WI38 (cell line): ENCODE data around the gene POLR3C.
"Not testable (repeated sequence)": the region's sequence is repeated elsewhere in the genome, so short reads cannot be mapped to it uniquely, and the experiment has no call there.

Source experiments
- H3K4me3 ChIP-seq: 2 replicates; pipeline ENCODE4 v1.5.1; 2011; ENCODE audit warnings: low read depth, mild to moderate bottlenecking, control low read depth, low read length
- TF ChIP-seq, protein P1 (sequence below): IDR thresholded peaks from 2 replicates; pipeline ENCODE4 v1.5.1; 2012; ENCODE audit warnings: low read depth, mild to moderate bottlenecking, control low read depth, low read length

Gene POLR3C

GRCh38 chr1:145786271-145786670 is 37.7 kb upstream of the POLR3C start:
- TF ChIP-seq, protein P1, sequence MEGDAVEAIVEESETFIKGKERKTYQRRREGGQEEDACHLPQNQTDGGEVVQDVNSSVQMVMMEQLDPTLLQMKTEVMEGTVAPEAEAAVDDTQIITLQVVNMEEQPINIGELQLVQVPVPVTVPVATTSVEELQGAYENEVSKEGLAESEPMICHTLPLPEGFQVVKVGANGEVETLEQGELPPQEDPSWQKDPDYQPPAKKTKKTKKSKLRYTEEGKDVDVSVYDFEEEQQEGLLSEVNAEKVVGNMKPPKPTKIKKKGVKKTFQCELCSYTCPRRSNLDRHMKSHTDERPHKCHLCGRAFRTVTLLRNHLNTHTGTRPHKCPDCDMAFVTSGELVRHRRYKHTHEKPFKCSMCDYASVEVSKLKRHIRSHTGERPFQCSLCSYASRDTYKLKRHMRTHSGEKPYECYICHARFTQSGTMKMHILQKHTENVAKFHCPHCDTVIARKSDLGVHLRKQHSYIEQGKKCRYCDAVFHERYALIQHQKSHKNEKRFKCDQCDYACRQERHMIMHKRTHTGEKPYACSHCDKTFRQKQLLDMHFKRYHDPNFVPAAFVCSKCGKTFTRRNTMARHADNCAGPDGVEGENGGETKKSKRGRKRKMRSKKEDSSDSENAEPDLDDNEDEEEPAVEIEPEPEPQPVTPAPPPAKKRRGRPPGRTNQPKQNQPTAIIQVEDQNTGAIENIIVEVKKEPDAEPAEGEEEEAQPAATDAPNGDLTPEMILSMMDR = no peak
- H3K4me3 ChIP-seq = no peak overlapping the region

DNA sequence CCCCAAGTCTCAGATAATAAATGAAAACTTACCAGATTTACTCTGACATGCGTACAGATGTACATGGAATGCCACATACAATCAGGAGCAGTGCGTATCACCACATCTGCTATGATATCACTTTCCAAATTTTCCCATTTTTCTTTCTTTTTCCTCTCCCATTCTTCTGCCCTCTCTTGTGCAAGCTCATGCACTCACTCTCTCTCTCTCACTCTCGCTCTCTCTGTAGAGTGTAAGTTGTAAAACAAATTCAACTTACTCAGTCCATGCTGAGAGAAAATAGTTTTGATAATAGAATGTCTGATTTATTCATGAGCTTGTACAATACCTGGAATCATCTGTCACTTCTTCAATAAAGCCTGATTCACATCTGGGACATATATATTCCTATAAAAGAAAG is 35.4 kb upstream of the POLR3C start:
- no peak overlapping the region for H3K4me3 ChIP-seq
- TF ChIP-seq, protein P1 = no peak

- H3K4me3 ChIP-seq = not testable (repeated sequence)
These were observed 32.1 kb upstream of the POLR3C start for GRCh38 chr1:145791860-145792259.

GRCh38 chr1:145792484-145792883 is 31.5 kb upstream of the POLR3C start:
- H3K4me3 ChIP-seq = no peak overlapping the region
- TF ChIP-seq, protein P1 = no peak

GRCh38 chr1:145795257-145795881 is 28.6 kb upstream of the POLR3C start:
- TF ChIP-seq, protein P1 = no peak
- H3K4me3 ChIP-seq = no peak overlapping the region

GRCh38 chr1:145796753-145797152 is 27.2 kb upstream of the POLR3C start:
- H3K4me3 ChIP-seq = no peak overlapping the region
- TF ChIP-seq, protein P1 = no peak

- TF ChIP-seq, protein P1 = no peak
- no peak overlapping the region for H3K4me3 ChIP-seq
These were observed 24.2 kb upstream of the POLR3C start for GRCh38 chr1:145799806-145800205.
